Suprapubic skin (tissue), 4 donors: ENCODE results near the gene CDK15.

Source experiments
- CTCF ChIP-seq, 2 donors: fragments of 200-600 bp in 1 of 2; fragments of 450-650 bp in 1 of 2; sonication (generic) in 1 of 2; IDR thresholded peaks; one replicate each; pipeline ENCODE4 v1.5.1; 2016 to 2019; ENCODE audit warnings: antibody characterized with exemption in 2 of 2, mild to moderate bottlenecking in 1 of 2, moderate library complexity in 1 of 2
- EP300 ChIP-seq: sonication (generic); formaldehyde crosslinking; IDR thresholded peaks from one replicate; pipeline ENCODE4 v1.6.1; 2017; ENCODE audit warnings: antibody characterized with exemption
- POLR2A ChIP-seq, 2 donors: fragments of 450-650 bp; IDR thresholded peaks; one replicate each; pipeline ENCODE4 v1.6.1; 2017; ENCODE audit warnings: antibody characterized with exemption in 2 of 2, mild to moderate bottlenecking in 2 of 2, moderate library complexity in 2 of 2
- POLR2AphosphoS5 ChIP-seq, 3 donors: sonication (generic); formaldehyde crosslinking; IDR thresholded peaks; one replicate each; pipeline ENCODE4 v1.6.1; 2017; ENCODE audit warnings: antibody characterized with exemption in 3 of 3

- TF ChIP-seq CTCF (IDR thresholded peaks at IDR 0.05), result no peak
- no peak for TF ChIP-seq POLR2A (IDR thresholded peaks at IDR 0.05)
- TF ChIP-seq POLR2AphosphoS5 (IDR thresholded peaks at IDR 0.05), result no peak
- no peak for TF ChIP-seq EP300
Measured at GRCh38 chr2:201824212-201824611, 17.9 kb downstream of the CDK15 start.
